Stimulated activated CD8-positive, alpha-beta memory T cell treated with anti-CD3 and anti-CD28 coated beads, Interleukin-15, amount 100 ng/mL, for 4 hours (primary cell): ENCODE results near the gene LPIN1.
"Not testable (repeated sequence)": the region's sequence is repeated elsewhere in the genome, so short reads cannot be mapped to it uniquely, and the experiment has no call there.

ENCODE experiments used
- DNase-seq, 2 donors: peaks; one replicate each; pipeline ENCODE4 v3.0.0-alpha.2; 2020; ENCODE audit warnings: low read depth in 2 of 2

Gene LPIN1

GRCh38 chr2:11716689-11717321 lies 29.6 kb upstream of the LPIN1 start:
- no peak for DNase-seq

GRCh38 chr2:11717623-11718022 lies 28.8 kb upstream of the LPIN1 start:
- DNase-seq: no peak

GRCh38 chr2:11718606-11719005 lies 27.8 kb upstream of the LPIN1 start:
- DNase-seq: no peak

GRCh38 chr2:11719230-11719977 lies 27.0 kb upstream of the LPIN1 start:
- no peak for DNase-seq

GRCh38 chr2:11720752-11721151 lies 25.7 kb upstream of the LPIN1 start:
- no peak for DNase-seq

GRCh38 chr2:11722292-11723060 lies 24.0 kb upstream of the LPIN1 start:
- no peak for DNase-seq

- no peak for DNase-seq
Measured at GRCh38 chr2:11723061-11723371, 23.4 kb upstream of the LPIN1 start.

- no peak for DNase-seq
Measured at GRCh38 chr2:11724151-11724550, 22.3 kb upstream of the LPIN1 start.

GRCh38 chr2:11726384-11726783 lies 20.0 kb upstream of the LPIN1 start:
- DNase-seq: no peak

GRCh38 chr2:11729362-11730212 lies 16.8 kb upstream of the LPIN1 start:
- DNase-seq: no peak

GRCh38 chr2:11731214-11731984 lies 15.0 kb upstream of the LPIN1 start:
- DNase-seq: not testable (repeated sequence)

GRCh38 chr2:11732587-11732986 lies 13.8 kb upstream of the LPIN1 start:
- DNase-seq: no peak

- not testable (repeated sequence) for DNase-seq
Measured at GRCh38 chr2:11737852-11738251, 8.6 kb upstream of the LPIN1 start.

- no peak for DNase-seq
Measured at GRCh38 chr2:11738589-11739436, 7.6 kb upstream of the LPIN1 start.

GRCh38 chr2:11740723-11741122 lies 5.7 kb upstream of the LPIN1 start:
- no peak for DNase-seq

GRCh38 chr2:11742317-11742701 lies 4.1 kb upstream of the LPIN1 start:
- DNase-seq: no peak

- DNase-seq: no peak
Measured at GRCh38 chr2:11742702-11743357, 3.6 kb upstream of the LPIN1 start.

GRCh38 chr2:11743366-11743765 lies 3.1 kb upstream of the LPIN1 start:
- no peak for DNase-seq

GRCh38 chr2:11743846-11744553 lies 2.4 kb upstream of the LPIN1 start:
- DNase-seq: peak; percentile 43 to 57
